OCI-LY7 (cell line): ENCODE measurements around the gene PPP1R2. TPM values are rescaled to one million over a fixed set of nuclear protein-coding genes. Genes with fewer than 3 reads are reported as not detected.

Experiments used
- BruUV-seq: library from RNA; stranded (reverse); fragments of 400-500 nt; replicated peaks from 2 replicates; lab custom pipeline; 2021; lab: Mats Ljungman, UMichigan
- CTCF ChIA-PET: fragments of 300-600 bp; sonication (Branson Sonifier 250); formaldehyde crosslinking; loops from one replicate; lab custom pipeline; 2022; ENCODE audit warnings: antibody characterized with exemption; ENCODE audit not compliant: unreplicated experiment; lab: Charles Lee
- POLR2A ChIA-PET: fragments of 300-600 bp; sonication (Branson Sonifier 250); formaldehyde crosslinking; loops from one replicate; lab custom pipeline; 2022; ENCODE audit warnings: antibody characterized with exemption; lab: Charles Lee
- DNase-seq: peaks from one replicate; pipeline ENCODE4 v3.0.0-alpha.2; 2015; ENCODE audit warnings: low spot score
- H2AFZ ChIP-seq: fragments of 200-600 bp; sonication (generic), shearing (Covaris generic); 2 replicates; pipeline ENCODE4 v1.6.1; 2014; ENCODE audit warnings: mild to moderate bottlenecking, antibody characterized with exemption, low read length, moderate library complexity
- H3K27ac ChIP-seq: fragments of 200-600 bp; sonication (generic); 2 replicates; pipeline ENCODE4 v1.5.1; 2014; ENCODE audit warnings: mixed run types, low read depth, mild to moderate bottlenecking, moderate library complexity, low read length, inconsistent platforms; ENCODE audit not compliant: poor library complexity, severe bottlenecking
- H3K36me3 ChIP-seq: fragments of 200-600 bp; sonication (generic); 2 replicates; pipeline ENCODE4 v1.6.1; 2014; ENCODE audit warnings: mild to moderate bottlenecking, antibody characterized with exemption, low read length, moderate library complexity, mixed read lengths; ENCODE audit not compliant: insufficient read depth
- H3K4me1 ChIP-seq: fragments of 200-600 bp; sonication (generic); 2 replicates; pipeline ENCODE4 v1.5.1; 2014; ENCODE audit warnings: mild to moderate bottlenecking, low read length; ENCODE audit not compliant: insufficient read depth, poor library complexity, severe bottlenecking
- H3K4me2 ChIP-seq: fragments of 200-600 bp; sonication (generic); 2 replicates; pipeline ENCODE4 v1.6.1; 2014; ENCODE audit warnings: mild to moderate bottlenecking, low read length
- H3K4me3 ChIP-seq: fragments of 200-600 bp; sonication (generic); 2 replicates; pipeline ENCODE4 v1.5.1; 2014; ENCODE audit warnings: mild to moderate bottlenecking, low read depth, low read length; ENCODE audit not compliant: poor library complexity, severe bottlenecking
- H3K79me2 ChIP-seq: fragments of 200-600 bp; sonication (generic); 2 replicates; pipeline ENCODE4 v1.6.1; 2016; ENCODE audit warnings: low read depth, mild to moderate bottlenecking, low read length, moderate library complexity, mixed read lengths; ENCODE audit not compliant: insufficient read depth
- H3K9me2 ChIP-seq: fragments of 200-600 bp; sonication (generic); 2 replicates; pipeline ENCODE4 v1.6.1; 2016; ENCODE audit warnings: mild to moderate bottlenecking, low read length, mixed read lengths; ENCODE audit not compliant: insufficient read depth
- H3K9me3 ChIP-seq: fragments of 200-600 bp; sonication (generic); 2 replicates; pipeline ENCODE4 v1.6.1; 2014; ENCODE audit warnings: mild to moderate bottlenecking, mixed run types, low read length, mixed read lengths
- H4K20me1 ChIP-seq: fragments of 200-600 bp; sonication (generic); 2 replicates; pipeline ENCODE4 v1.6.1; 2014; ENCODE audit warnings: mild to moderate bottlenecking, antibody characterized with exemption, low read length, moderate library complexity, mixed read lengths; ENCODE audit not compliant: insufficient read depth
- EZH2phosphoT487 ChIP-seq: fragments of 200-600 bp; sonication (generic); IDR thresholded peaks from 2 replicates; pipeline ENCODE4 v1.6.1; 2018; ENCODE audit warnings: low read depth, borderline replicate concordance, mild to moderate bottlenecking, mixed run types, antibody characterized with exemption, low read length, moderate library complexity, mixed read lengths
- intact Hi-C: fragments of 100-400 bp; cut with micrococcal nuclease; formaldehyde crosslinking; loops from one replicate; pipeline ENCODE4 v1.10.0; 2022; ENCODE audit not compliant: unreplicated experiment
- total RNA-seq, 2 experiments: library from RNA; depleted of rRNA in 1 of 2; stranded (reverse); fragments of >200 nt in 1 of 2; shearing (Covaris generic) in 1 of 2; gene quantifications; 2 replicates each; pipeline ENCODE4 v1.2.3, GENCODE V29; 2014 to 2022
- TF ChIP-seq, protein P1 (sequence below): fragments of 200-600 bp; sonication (generic); conservative IDR thresholded peaks from 2 replicates; pipeline ENCODE4 v1.5.1; 2014; ENCODE audit warnings: mild to moderate bottlenecking, antibody characterized with exemption, low read length, moderate library complexity, mixed read lengths

The PPP1R2 gene
- total RNA-seq, 2 experiments from 2014 or later = 91.9 to 239 TPM

- TF ChIP-seq, protein P1, sequence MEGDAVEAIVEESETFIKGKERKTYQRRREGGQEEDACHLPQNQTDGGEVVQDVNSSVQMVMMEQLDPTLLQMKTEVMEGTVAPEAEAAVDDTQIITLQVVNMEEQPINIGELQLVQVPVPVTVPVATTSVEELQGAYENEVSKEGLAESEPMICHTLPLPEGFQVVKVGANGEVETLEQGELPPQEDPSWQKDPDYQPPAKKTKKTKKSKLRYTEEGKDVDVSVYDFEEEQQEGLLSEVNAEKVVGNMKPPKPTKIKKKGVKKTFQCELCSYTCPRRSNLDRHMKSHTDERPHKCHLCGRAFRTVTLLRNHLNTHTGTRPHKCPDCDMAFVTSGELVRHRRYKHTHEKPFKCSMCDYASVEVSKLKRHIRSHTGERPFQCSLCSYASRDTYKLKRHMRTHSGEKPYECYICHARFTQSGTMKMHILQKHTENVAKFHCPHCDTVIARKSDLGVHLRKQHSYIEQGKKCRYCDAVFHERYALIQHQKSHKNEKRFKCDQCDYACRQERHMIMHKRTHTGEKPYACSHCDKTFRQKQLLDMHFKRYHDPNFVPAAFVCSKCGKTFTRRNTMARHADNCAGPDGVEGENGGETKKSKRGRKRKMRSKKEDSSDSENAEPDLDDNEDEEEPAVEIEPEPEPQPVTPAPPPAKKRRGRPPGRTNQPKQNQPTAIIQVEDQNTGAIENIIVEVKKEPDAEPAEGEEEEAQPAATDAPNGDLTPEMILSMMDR = no peak
- H3K9me3 ChIP-seq = peaks cover 19% of the 10 kb centered on the region; the same call in 1 of the 2 replicates
- H2AFZ ChIP-seq = no peak overlapping the region
- H3K4me2 ChIP-seq = no peak overlapping the region
- BruUV-seq = no TSS peak
- DNase-seq = no peak
- no peaks in the 10 kb centered on the region for H3K9me2 ChIP-seq
- no peak overlapping the region for H3K27ac ChIP-seq
- ChIA-PET POLR2A (no interaction called here), CTCF (no interaction called here)
- intact Hi-C loops = no loop called here
- no peaks in the 10 kb centered on the region for H3K36me3 ChIP-seq
- no peaks in the 10 kb centered on the region for H3K79me2 ChIP-seq
- no peaks in the 10 kb centered on the region for H4K20me1 ChIP-seq
- H3K4me1 ChIP-seq = no peaks in the 10 kb centered on the region
- H3K4me3 ChIP-seq = no peak overlapping the region
Measured at GRCh38 chr3:195468391-195468776, 74.7 kb downstream of the PPP1R2 start.

GRCh38 chr3:195467641-195468390 lies 75.3 kb downstream of the PPP1R2 start:
- Histone ChIP-seq H3K9me2 (no peaks in the 10 kb centered on the region), H3K9me3 (peaks cover 19% of the 10 kb centered on the region; the same call in 1 of the 2 replicates), H3K79me2 (no peaks in the 10 kb centered on the region), H3K36me3 (no peaks in the 10 kb centered on the region), H4K20me1 (no peaks in the 10 kb centered on the region), H2AFZ (no peak overlapping the region), H3K4me2 (no peak overlapping the region), H3K4me3 (no peak overlapping the region), H3K4me1 (no peaks in the 10 kb centered on the region), H3K27ac (no peak overlapping the region)
- no peak for DNase-seq
- BruUV-seq = no TSS peak
- CTCF ChIA-PET = no interaction called here
- POLR2A ChIA-PET = no interaction called here
- intact Hi-C loops = no loop called here
- TF ChIP-seq EZH2phosphoT487 = no peak
- TF ChIP-seq, protein P1 = no peak

- Histone ChIP-seq H3K27ac (no peak overlapping the region), H4K20me1 (no peaks in the 10 kb centered on the region), H3K4me2 (no peak overlapping the region), H2AFZ (no peak overlapping the region), H3K79me2 (no peaks in the 10 kb centered on the region), H3K9me2 (no peaks in the 10 kb centered on the region), H3K4me1 (no peaks in the 10 kb centered on the region), H3K9me3 (peaks cover 19% of the 10 kb centered on the region; the same call in 1 of the 2 replicates), H3K4me3 (no peak overlapping the region), H3K36me3 (no peaks in the 10 kb centered on the region)
- intact Hi-C loops = no loop called here
- no peak for DNase-seq
- CTCF ChIA-PET = no interaction called here
- BruUV-seq = no TSS peak
- POLR2A ChIA-PET = no interaction called here
- TF ChIP-seq, protein P1 = no peak
- no peak for TF ChIP-seq EZH2phosphoT487
Measured at GRCh38 chr3:195466251-195466650, 76.9 kb downstream of the PPP1R2 start.
